HepG2 (cell line): ENCODE results near the gene CD274. TPM values are rescaled to one million over a fixed set of nuclear protein-coding genes. Genes with fewer than 3 reads are reported as not detected.

Experiments used
- GATAD1 ChIP-seq: IDR thresholded peaks from 2 replicates; pipeline ENCODE4 v1.6.1; 2016; ENCODE audit warnings: missing genetic modification reagents, missing compliant biosample characterization
- GFI1 ChIP-seq: sonication (generic); formaldehyde crosslinking; IDR thresholded peaks from 2 replicates; pipeline ENCODE4 v1.5.0; 2020; ENCODE audit warnings: missing genetic modification reagents, mild to moderate bottlenecking, borderline replicate concordance
- GLI4 ChIP-seq: sonication (generic); formaldehyde crosslinking; IDR thresholded peaks from 2 replicates; pipeline ENCODE4 v1.5.1; 2020; ENCODE audit warnings: missing genetic modification reagents, mild to moderate bottlenecking, moderate library complexity, borderline replicate concordance
- GPBP1L1 ChIP-seq: sonication (generic); formaldehyde crosslinking; IDR thresholded peaks from 2 replicates; pipeline ENCODE4 v1.5.0; 2020; ENCODE audit warnings: mild to moderate bottlenecking, missing genetic modification reagents
- HMGA1 ChIP-seq: sonication (generic); formaldehyde crosslinking; conservative IDR thresholded peaks from 2 replicates; pipeline ENCODE4 v1.4.0; 2020; ENCODE audit warnings: missing genetic modification reagents
- HOXD1 ChIP-seq: sonication (generic); formaldehyde crosslinking; IDR thresholded peaks from 2 replicates; pipeline ENCODE4 v1.5.0; 2020; ENCODE audit warnings: missing genetic modification reagents
- KLF11 ChIP-seq: IDR thresholded peaks from 2 replicates; pipeline ENCODE4 v1.6.1; 2016; ENCODE audit warnings: missing compliant biosample characterization
- MAFK ChIP-seq, 2 experiments: IDR thresholded peaks in 1 of 2; conservative IDR thresholded peaks in 1 of 2; 2 replicates each; pipeline ENCODE4 v1.6.1; 2011; ENCODE audit warnings: improper control_type of control experiment in 2 of 2, low read length in 2 of 2
- MBD4 ChIP-seq: IDR thresholded peaks from 2 replicates; pipeline ENCODE4 v1.6.1; 2012; ENCODE audit warnings: low read length, inconsistent platforms, borderline replicate concordance
- MED1 ChIP-seq: sonication (generic); formaldehyde crosslinking; IDR thresholded peaks from 2 replicates; pipeline ENCODE4 v1.4.0; 2020; ENCODE audit warnings: missing genetic modification reagents
- MNT ChIP-seq: fragments of 450-650 bp; IDR thresholded peaks from 2 replicates; pipeline ENCODE4 v1.6.1; 2016
- NFE2L2 ChIP-seq: fragments of 150-350 bp; IDR thresholded peaks from 2 replicates; pipeline ENCODE4 v1.6.1; 2014; ENCODE audit warnings: low read length
- PBX3 ChIP-seq: sonication (generic); formaldehyde crosslinking; IDR thresholded peaks from 2 replicates; pipeline ENCODE4 v1.8.1; 2023; ENCODE audit warnings: missing genetic modification reagents, inconsistent platforms, borderline replicate concordance
- RFX1 ChIP-seq: fragments of 450-650 bp; IDR thresholded peaks from 2 replicates; pipeline ENCODE4 v1.6.1; 2017
- SOX13 ChIP-seq, 3 experiments: fragments of 450-650 bp in 1 of 3; sonication (generic) in 1 of 3; formaldehyde crosslinking in 1 of 3; IDR thresholded peaks in 2 of 3; conservative IDR thresholded peaks in 1 of 3; 2 replicates each; pipeline versions ENCODE4 v1.5.0 to v1.6.1; 2016 to 2020; ENCODE audit warnings: antibody characterized with exemption in 1 of 3, mild to moderate bottlenecking in 1 of 3, missing compliant biosample characterization in 1 of 3, missing genetic modification reagents in 1 of 3, moderate library complexity in 1 of 3
- XRCC5 ChIP-seq: fragments of 200-400 bp; formaldehyde crosslinking; optimal IDR thresholded peaks from 2 replicates; pipeline ENCODE3; 2017; ENCODE audit warnings: mild to moderate bottlenecking, low read length
- ZBTB7B ChIP-seq: sonication (generic); formaldehyde crosslinking; IDR thresholded peaks from 2 replicates; pipeline ENCODE4 v1.4.0; 2020; ENCODE audit warnings: missing genetic modification reagents
- ZMYM2 ChIP-seq: sonication (generic); formaldehyde crosslinking; IDR thresholded peaks from 2 replicates; pipeline ENCODE4 v1.8.0; 2022; ENCODE audit warnings: mild to moderate bottlenecking, missing genetic modification reagents
- ZNF10 ChIP-seq: sonication (generic); formaldehyde crosslinking; IDR thresholded peaks from 2 replicates; pipeline ENCODE4 v1.4.0; 2020; ENCODE audit warnings: mild to moderate bottlenecking, low read depth, missing genetic modification reagents, borderline replicate concordance
- ZNF24 ChIP-seq: fragments of 450-650 bp; IDR thresholded peaks from 2 replicates; pipeline ENCODE4 v1.6.1; 2017; ENCODE audit warnings: antibody characterized with exemption, mild to moderate bottlenecking
- ZNF263 ChIP-seq: sonication (generic); formaldehyde crosslinking; IDR thresholded peaks from 2 replicates; pipeline ENCODE4 v1.4.0; 2020; ENCODE audit warnings: missing genetic modification reagents
- ZNF691 ChIP-seq: sonication (generic); formaldehyde crosslinking; IDR thresholded peaks from 2 replicates; pipeline ENCODE4 v1.4.0; 2020; ENCODE audit warnings: missing genetic modification reagents, low read depth, mild to moderate bottlenecking, borderline replicate concordance
- ZNF772 ChIP-seq: sonication (generic); formaldehyde crosslinking; IDR thresholded peaks from 2 replicates; pipeline ENCODE4 v1.5.0; 2020; ENCODE audit warnings: mild to moderate bottlenecking, missing genetic modification reagents
- ZNF782 ChIP-seq: sonication (generic); formaldehyde crosslinking; IDR thresholded peaks from 2 replicates; pipeline ENCODE4 v1.4.0; 2020; ENCODE audit warnings: missing genetic modification reagents, mild to moderate bottlenecking, borderline replicate concordance
- polyA plus RNA-seq, 8 experiments: library from polyadenylated mRNA; depleted of rRNA in 3 of 8; stranded (reverse) in 7 of 8; unstranded in 1 of 8; fragments of >200 nt; fragmentation: Illumina TruSeq in 4 of 8; extraction: Trizol in 4 of 8; gene quantifications; 2 replicates each; pipeline versions ENCODE4 v1.2.1 to v1.2.3, GENCODE V29; 2011 to 2016; ENCODE audit warnings: low read depth in 4 of 8, missing spikeins in 1 of 8, mixed read lengths in 1 of 8; ENCODE audit not compliant: insufficient read depth in 1 of 8
- total RNA-seq, 5 experiments: library from RNA; depleted of rRNA; stranded (reverse); fragments of >200 nt; fragmentation: Illumina TruSeq; extraction: Trizol; gene quantifications; 2 replicates each; pipeline ENCODE4 v1.2.3, GENCODE V29; 2016; ENCODE audit warnings: low read depth in 1 of 5

The CD274 gene
- total and polyA plus RNA-seq, 2 of the 13 experiments (the other 11 are each of a cell fraction or from before 2014, with no cell fraction given), result 0.17 to 0.49 TPM

GRCh38 chr9:5450359-5451091 is at the start of gene CD274 (continued):
- TF ChIP-seq ZNF691 (CRISPR knock-in tag) (no peak), KLF11 (CRISPR knock-in tag) (no peak), ZNF10 (no peak), GFI1 (CRISPR knock-in tag) (peak; percentile 63; the same call in 1 of the 2 replicates), ZBTB7B (CRISPR knock-in tag) (peak; percentile 51; the same call in 1 of the 2 replicates), GPBP1L1 (no peak), ZNF263 (CRISPR knock-in tag) (no peak), MBD4 (no peak), MAFK (conservative IDR thresholded peaks at IDR 0.05 in 1 of 2, IDR thresholded peaks at IDR 0.05 in 1 of 2; ENCODE audit: low read length in 2 of 2) (no peak), GLI4 (CRISPR knock-in tag) (no peak), ZNF782 (CRISPR knock-in tag) (no peak), PBX3 (no peak), ZMYM2 (peak; percentile 65; the same call in 1 of the 2 replicates), HMGA1 (no peak), ZNF772 (CRISPR knock-in tag) (no peak), MED1 (CRISPR knock-in tag) (peak; percentile 29; the same call in 1 of the 2 replicates), RFX1 (no peak), ZNF24 (no peak), GATAD1 (CRISPR knock-in tag) (peak; percentile 43; the same call in 1 of the 2 replicates), NFE2L2 (no peak), MNT (no peak), HOXD1 (no peak), SOX13 (IDR thresholded peaks at IDR 0.05) (no peak), SOX13 (CRISPR knock-in tag; conservative IDR thresholded peaks at IDR 0.05 in 1 of 2, IDR thresholded peaks at IDR 0.05 in 1 of 2) (peak in 1 of 2 experiments; percentile 39; a peak in 1 of 4 replicates), XRCC5 (no peak)
